HepG2 (cell line): ENCODE data around the gene KRT2. TPM values are rescaled to one million over a fixed set of nuclear protein-coding genes. Genes with fewer than 3 reads are reported as not detected.

Source experiments
- ATAC-seq: fragments of 200-7000 bp; cut with Tn5 transposase; 3 replicates; pipeline ENCODE4 v1.9.1; 2020; ENCODE audit warnings: mild to moderate bottlenecking, moderate library complexity
- BruUV-seq: library from RNA; stranded (reverse); fragments of 400-500 nt; replicated peaks from 2 replicates; lab custom pipeline; 2021; lab: Mats Ljungman, UMichigan
- CTCF ChIA-PET: fragments of 300-600 bp; formaldehyde crosslinking; extraction: SDS; loops from one replicate; lab custom pipeline; 2021; ENCODE audit warnings: low total read pairs, inconsistent platforms, low intra/inter-chr PET ratio; lab: Yijun Ruan, JAX
- POLR2A ChIA-PET: fragments of 350-600 bp; sonication (Branson Sonifier 250); formaldehyde crosslinking; loops from one replicate; lab custom pipeline; 2020; ENCODE audit warnings: antibody characterized with exemption, inconsistent platforms; lab: Yijun Ruan, JAX
- DNase-seq: peaks from one replicate; pipeline ENCODE4 v3.0.0-alpha.2; 2015; ENCODE audit warnings: low spot score
- FAIRE-seq: peaks from 3 replicates; lab custom pipeline; 2011; peaks lifted over from hg19 to GRCh38; lab: Jason Lieb, UNC
- H2AFZ ChIP-seq: one replicate; pipeline ENCODE4 v1.6.1; 2011; ENCODE audit warnings: low read length, inconsistent platforms
- H3K27ac ChIP-seq: fragments of 300-600 bp; 3 replicates; pipeline ENCODE4 v1.8.0; 2011; ENCODE audit warnings: mixed run types, mild to moderate bottlenecking, mixed read lengths, low read length, inconsistent platforms; ENCODE audit not compliant: insufficient read depth; ENCODE audit errors: extremely low read length
- H3K27me3 ChIP-seq, 2 experiments: fragments of 200-600 bp in 1 of 2; 2 replicates in 1 of 2; 3 replicates in 1 of 2; pipeline versions ENCODE4 v1.6.0 to v1.8.0; 2011; ENCODE audit warnings: low read length in 2 of 2, mild to moderate bottlenecking in 2 of 2, moderate library complexity in 2 of 2, inconsistent platforms in 1 of 2; ENCODE audit not compliant: insufficient read depth in 2 of 2, control insufficient read depth in 1 of 2
- H3K36me3 ChIP-seq, 2 experiments: fragments of 200-600 bp in 1 of 2; replicated peaks in 1 of 2; 2 replicates in 1 of 2; 3 replicates in 1 of 2; pipeline versions ENCODE4 v1.5.1 to v1.8.0; 2011; ENCODE audit warnings: low read length in 2 of 2, inconsistent platforms in 1 of 2; ENCODE audit not compliant: insufficient read depth in 2 of 2, control insufficient read depth in 1 of 2
- H3K4me1 ChIP-seq: 2 replicates; pipeline ENCODE4 v1.5.1; 2012; ENCODE audit warnings: low read length, inconsistent platforms; ENCODE audit not compliant: insufficient read depth
- H3K4me2 ChIP-seq: 2 replicates; pipeline ENCODE4 v1.6.0; 2011; ENCODE audit warnings: low read depth, low read length, inconsistent platforms
- H3K4me3 ChIP-seq, 3 experiments: fragments of 200-600 bp in 1 of 3; sonication (generic), shearing (Covaris generic) in 1 of 3; replicated peaks in 1 of 3; 2 replicates each; pipeline ENCODE4 v1.5.1; 2011 to 2016; ENCODE audit warnings: low read length in 3 of 3, inconsistent platforms in 2 of 3, low read depth in 2 of 3, mild to moderate bottlenecking in 2 of 3, control low read depth in 1 of 3, mixed read lengths in 1 of 3; ENCODE audit not compliant: insufficient read depth in 1 of 3
- H3K79me2 ChIP-seq: one replicate; pipeline ENCODE4 v1.6.1; 2011; ENCODE audit warnings: low read length, inconsistent platforms; ENCODE audit not compliant: insufficient read depth
- H3K9ac ChIP-seq: 2 replicates; pipeline ENCODE4 v1.6.0; 2011; ENCODE audit warnings: mild to moderate bottlenecking, low read depth, low read length, inconsistent platforms; ENCODE audit not compliant: insufficient read depth
- H3K9me3 ChIP-seq: 2 replicates; pipeline ENCODE4 v1.5.1; 2012; ENCODE audit warnings: mild to moderate bottlenecking, low read length
- H4K20me1 ChIP-seq: 2 replicates; pipeline ENCODE4 v1.6.0; 2011; ENCODE audit warnings: inconsistent platforms, mild to moderate bottlenecking, low read length, moderate library complexity; ENCODE audit not compliant: insufficient read depth
- ARNT2 ChIP-seq: sonication (generic); formaldehyde crosslinking; IDR thresholded peaks from 2 replicates; pipeline ENCODE4 v1.8.0; 2022; ENCODE audit warnings: mild to moderate bottlenecking, low read depth, missing genetic modification reagents, moderate library complexity
- CBX1 ChIP-seq: IDR thresholded peaks from one replicate; pipeline ENCODE4 v1.6.1; 2016; ENCODE audit warnings: antibody characterized with exemption, low read depth
- EED ChIP-seq: sonication (generic); formaldehyde crosslinking; IDR thresholded peaks from 2 replicates; pipeline ENCODE4 v1.5.0; 2020; ENCODE audit warnings: mild to moderate bottlenecking, missing genetic modification reagents
- FOSL2 ChIP-seq: sonication (generic); formaldehyde crosslinking; IDR thresholded peaks from 2 replicates; pipeline ENCODE4 v1.4.0; 2020; ENCODE audit warnings: missing genetic modification reagents
- HNRNPUL1 ChIP-seq: fragments of 200-400 bp; formaldehyde crosslinking; IDR thresholded peaks from 2 replicates; pipeline ENCODE4 v1.6.1; 2017; ENCODE audit warnings: low read depth, mild to moderate bottlenecking, low read length, moderate library complexity
- NFATC3 ChIP-seq: sonication (generic); formaldehyde crosslinking; IDR thresholded peaks from 2 replicates; pipeline ENCODE4 v1.5.1; 2020; ENCODE audit warnings: mild to moderate bottlenecking, missing genetic modification reagents
- PAF1 ChIP-seq: IDR thresholded peaks from 2 replicates; pipeline ENCODE4 v1.6.1; 2016; ENCODE audit warnings: missing genetic modification reagents, missing compliant biosample characterization
- RNF2 ChIP-seq: fragments of 450-650 bp; conservative IDR thresholded peaks from 2 replicates; pipeline ENCODE4 v1.6.1; 2016; ENCODE audit warnings: low read depth
- SKI ChIP-seq: fragments of 450-650 bp; IDR thresholded peaks from one replicate; pipeline ENCODE4 v1.6.1; 2018; ENCODE audit warnings: mild to moderate bottlenecking; ENCODE audit not compliant: partially characterized antibody
- TBP ChIP-seq: sonication (generic); formaldehyde crosslinking; IDR thresholded peaks from 2 replicates; pipeline ENCODE4 v1.5.0; 2020; ENCODE audit warnings: missing genetic modification reagents
- TMF1 ChIP-seq: sonication (generic); formaldehyde crosslinking; IDR thresholded peaks from 2 replicates; pipeline ENCODE4 v1.8.1; 2022; ENCODE audit warnings: low read depth, missing genetic modification reagents
- ZNF570 ChIP-seq: sonication (generic); formaldehyde crosslinking; IDR thresholded peaks from 2 replicates; pipeline ENCODE4 v1.4.0; 2020; ENCODE audit warnings: mild to moderate bottlenecking, missing genetic modification reagents, borderline replicate concordance
- ZNF7 ChIP-seq: IDR thresholded peaks from 2 replicates; pipeline ENCODE4 v1.6.1; 2016; ENCODE audit warnings: missing biosample characterization, missing genetic modification reagents
- ZNF713 ChIP-seq: sonication (generic); formaldehyde crosslinking; IDR thresholded peaks from 2 replicates; pipeline ENCODE4 v1.4.0; 2020; ENCODE audit warnings: mild to moderate bottlenecking, missing genetic modification reagents
- ZNF780A ChIP-seq: sonication (generic); formaldehyde crosslinking; IDR thresholded peaks from 2 replicates; pipeline ENCODE4 v1.8.0; 2022; ENCODE audit warnings: mild to moderate bottlenecking, missing genetic modification reagents, moderate library complexity
- WGBS: methylation state at CpG from one replicate; pipeline ENCODE4 v1.1.6; 2017; ENCODE audit warnings: low lambda C conversion rate; 5-methylcytosine and 5-hydroxymethylcytosine counted together
- in situ Hi-C: cut with HindIII; loops from 2 replicates; pipeline ENCODE4 v1.10.0; 2017; ENCODE audit warnings: low pct_unique_long_range_greater_than_20kb; ENCODE audit not compliant: extremely low pct_ligation_motif_present
- intact Hi-C: fragments of 100-400 bp; cut with micrococcal nuclease; formaldehyde crosslinking; loops from one replicate; pipeline ENCODE4 v1.10.0; 2022; ENCODE audit not compliant: unreplicated experiment
- polyA plus RNA-seq, 8 experiments: library from polyadenylated mRNA; depleted of rRNA in 3 of 8; stranded (reverse) in 7 of 8; unstranded in 1 of 8; fragments of >200 nt; fragmentation: Illumina TruSeq in 4 of 8; extraction: Trizol in 4 of 8; gene quantifications; 2 replicates each; pipeline versions ENCODE4 v1.2.1 to v1.2.3, GENCODE V29; 2011 to 2016; ENCODE audit warnings: low read depth in 4 of 8, missing spikeins in 1 of 8, mixed read lengths in 1 of 8; ENCODE audit not compliant: insufficient read depth in 1 of 8
- total RNA-seq, 5 experiments: library from RNA; depleted of rRNA; stranded (reverse); fragments of >200 nt; fragmentation: Illumina TruSeq; extraction: Trizol; gene quantifications; 2 replicates each; pipeline ENCODE4 v1.2.3, GENCODE V29; 2016; ENCODE audit warnings: low read depth in 1 of 5
- TF ChIP-seq, protein P1 (sequence below): sonication (generic); formaldehyde crosslinking; IDR thresholded peaks from 2 replicates; pipeline ENCODE4 v1.8.0; 2022; ENCODE audit warnings: mild to moderate bottlenecking, missing genetic modification reagents, moderate library complexity
- TF ChIP-seq, protein P2 (sequence below): fragments of 450-650 bp; IDR thresholded peaks from 2 replicates; pipeline ENCODE4 v1.6.1; 2017
- TF ChIP-seq, protein P3 (sequence below): sonication (generic); formaldehyde crosslinking; IDR thresholded peaks from 2 replicates; pipeline ENCODE4 v1.8.0; 2022; ENCODE audit warnings: mild to moderate bottlenecking, missing genetic modification reagents; ENCODE audit not compliant: insufficient replicate concordance
- TF ChIP-seq, protein P4 (sequence below): sonication (generic); formaldehyde crosslinking; conservative IDR thresholded peaks from 2 replicates; pipeline ENCODE4 v1.8.1; 2023; ENCODE audit warnings: missing genetic modification reagents
- TF ChIP-seq, protein P5 (sequence below): sonication (generic); formaldehyde crosslinking; IDR thresholded peaks from 2 replicates; pipeline ENCODE4 v1.4.0; 2020; ENCODE audit warnings: missing genetic modification reagents, mild to moderate bottlenecking, borderline replicate concordance

The KRT2 gene
- total and polyA plus RNA-seq, 2 of the 13 experiments (the other 11 are each of a cell fraction or from before 2014, with no cell fraction given): not detected

- no peak for FAIRE-seq
- Histone ChIP-seq H3K4me2 (no peak overlapping the region), H3K36me3 (no peaks in the 10 kb centered on the region), H3K9me3 (no peaks in the 10 kb centered on the region), H4K20me1 (no peaks in the 10 kb centered on the region), H3K9ac (no peak overlapping the region), H3K27ac (no peak overlapping the region), H3K79me2 (no peaks in the 10 kb centered on the region), H3K4me3 (no peak overlapping the region), H3K4me1 (no peaks in the 10 kb centered on the region), H2AFZ (no peak overlapping the region), H3K27me3 (peaks cover 4 to 34% of the 10 kb centered on the region in 2 experiments; a peak in 4 of 5 replicates)
- DNase-seq: no peak
- in situ Hi-C loops (no loop called here), intact Hi-C loops (no loop called here)
- no peak for ATAC-seq
- POLR2A ChIA-PET: no interaction called here
- WGBS: 6% methylated on average over 4 of the region's 6 CpGs
- CTCF ChIA-PET: no interaction called here
- BruUV-seq: no TSS peak
- TF ChIP-seq, protein P1, sequence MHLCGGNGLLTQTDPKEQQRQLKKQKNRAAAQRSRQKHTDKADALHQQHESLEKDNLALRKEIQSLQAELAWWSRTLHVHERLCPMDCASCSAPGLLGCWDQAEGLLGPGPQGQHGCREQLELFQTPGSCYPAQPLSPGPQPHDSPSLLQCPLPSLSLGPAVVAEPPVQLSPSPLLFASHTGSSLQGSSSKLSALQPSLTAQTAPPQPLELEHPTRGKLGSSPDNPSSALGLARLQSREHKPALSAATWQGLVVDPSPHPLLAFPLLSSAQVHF (CRISPR knock-in tag): no peak
- TF ChIP-seq SKI: no peak
- no peak for TF ChIP-seq ZNF713 (CRISPR knock-in tag)
- no peak for TF ChIP-seq CBX1
- no peak for TF ChIP-seq ZNF570 (CRISPR knock-in tag)
- TF ChIP-seq TMF1 (CRISPR knock-in tag): no peak
- no peak for TF ChIP-seq NFATC3 (CRISPR knock-in tag)
- no peak for TF ChIP-seq RNF2
- TF ChIP-seq, protein P2, sequence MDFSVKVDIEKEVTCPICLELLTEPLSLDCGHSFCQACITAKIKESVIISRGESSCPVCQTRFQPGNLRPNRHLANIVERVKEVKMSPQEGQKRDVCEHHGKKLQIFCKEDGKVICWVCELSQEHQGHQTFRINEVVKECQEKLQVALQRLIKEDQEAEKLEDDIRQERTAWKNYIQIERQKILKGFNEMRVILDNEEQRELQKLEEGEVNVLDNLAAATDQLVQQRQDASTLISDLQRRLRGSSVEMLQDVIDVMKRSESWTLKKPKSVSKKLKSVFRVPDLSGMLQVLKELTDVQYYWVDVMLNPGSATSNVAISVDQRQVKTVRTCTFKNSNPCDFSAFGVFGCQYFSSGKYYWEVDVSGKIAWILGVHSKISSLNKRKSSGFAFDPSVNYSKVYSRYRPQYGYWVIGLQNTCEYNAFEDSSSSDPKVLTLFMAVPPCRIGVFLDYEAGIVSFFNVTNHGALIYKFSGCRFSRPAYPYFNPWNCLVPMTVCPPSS: no peak
- no peak for TF ChIP-seq HNRNPUL1
- TF ChIP-seq PAF1 (CRISPR knock-in tag): no peak
- no peak for TF ChIP-seq ZNF7 (CRISPR knock-in tag)
- no peak for TF ChIP-seq EED (CRISPR knock-in tag)
- no peak for TF ChIP-seq FOSL2 (CRISPR knock-in tag)
- TF ChIP-seq, protein P3, sequence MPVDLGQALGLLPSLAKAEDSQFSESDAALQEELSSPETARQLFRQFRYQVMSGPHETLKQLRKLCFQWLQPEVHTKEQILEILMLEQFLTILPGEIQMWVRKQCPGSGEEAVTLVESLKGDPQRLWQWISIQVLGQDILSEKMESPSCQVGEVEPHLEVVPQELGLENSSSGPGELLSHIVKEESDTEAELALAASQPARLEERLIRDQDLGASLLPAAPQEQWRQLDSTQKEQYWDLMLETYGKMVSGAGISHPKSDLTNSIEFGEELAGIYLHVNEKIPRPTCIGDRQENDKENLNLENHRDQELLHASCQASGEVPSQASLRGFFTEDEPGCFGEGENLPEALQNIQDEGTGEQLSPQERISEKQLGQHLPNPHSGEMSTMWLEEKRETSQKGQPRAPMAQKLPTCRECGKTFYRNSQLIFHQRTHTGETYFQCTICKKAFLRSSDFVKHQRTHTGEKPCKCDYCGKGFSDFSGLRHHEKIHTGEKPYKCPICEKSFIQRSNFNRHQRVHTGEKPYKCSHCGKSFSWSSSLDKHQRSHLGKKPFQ: no peak
- no peak for TF ChIP-seq ZNF780A
- TF ChIP-seq, protein P4, sequence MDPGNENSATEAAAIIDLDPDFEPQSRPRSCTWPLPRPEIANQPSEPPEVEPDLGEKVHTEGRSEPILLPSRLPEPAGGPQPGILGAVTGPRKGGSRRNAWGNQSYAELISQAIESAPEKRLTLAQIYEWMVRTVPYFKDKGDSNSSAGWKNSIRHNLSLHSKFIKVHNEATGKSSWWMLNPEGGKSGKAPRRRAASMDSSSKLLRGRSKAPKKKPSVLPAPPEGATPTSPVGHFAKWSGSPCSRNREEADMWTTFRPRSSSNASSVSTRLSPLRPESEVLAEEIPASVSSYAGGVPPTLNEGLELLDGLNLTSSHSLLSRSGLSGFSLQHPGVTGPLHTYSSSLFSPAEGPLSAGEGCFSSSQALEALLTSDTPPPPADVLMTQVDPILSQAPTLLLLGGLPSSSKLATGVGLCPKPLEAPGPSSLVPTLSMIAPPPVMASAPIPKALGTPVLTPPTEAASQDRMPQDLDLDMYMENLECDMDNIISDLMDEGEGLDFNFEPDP (CRISPR knock-in tag): no peak
- no peak for TF ChIP-seq TBP (CRISPR knock-in tag)
- TF ChIP-seq, protein P5, sequence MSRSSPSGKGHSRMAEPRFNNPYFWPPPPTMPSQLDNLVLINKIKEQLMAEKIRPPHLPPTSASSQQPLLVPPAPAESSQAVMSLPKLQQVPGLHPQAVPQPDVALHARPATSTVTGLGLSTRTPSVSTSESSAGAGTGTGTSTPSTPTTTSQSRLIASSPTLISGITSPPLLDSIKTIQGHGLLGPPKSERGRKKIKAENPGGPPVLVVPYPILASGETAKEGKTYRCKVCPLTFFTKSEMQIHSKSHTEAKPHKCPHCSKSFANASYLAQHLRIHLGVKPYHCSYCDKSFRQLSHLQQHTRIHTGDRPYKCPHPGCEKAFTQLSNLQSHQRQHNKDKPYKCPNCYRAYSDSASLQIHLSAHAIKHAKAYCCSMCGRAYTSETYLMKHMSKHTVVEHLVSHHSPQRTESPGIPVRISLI (CRISPR knock-in tag): no peak
- TF ChIP-seq ARNT2 (CRISPR knock-in tag): no peak
- TF ChIP-seq, all 625 proteins: peak for 0
These were observed 3.2 kb upstream of the KRT2 start for GRCh38 chr12:52655251-52655650.
